Vagina (tissue), 2 donors: Measurements from ENCODE around the gene SCN4A. TPM values are rescaled to one million over a fixed set of nuclear protein-coding genes. Genes with fewer than 3 reads are reported as not detected.

Experiments
- DNase-seq, 2 donors: peaks; one replicate each; pipeline ENCODE4 v3.0.0-alpha.2; 2017; ENCODE audit errors: extremely low spot score in 2 of 2
- H3K27ac ChIP-seq: fragments of 200-600 bp; sonication (generic); one replicate; pipeline ENCODE4 v1.5.1; 2019
- H3K27me3 ChIP-seq: fragments of 200-600 bp; sonication (generic); one replicate; pipeline ENCODE4 v1.5.1; 2019
- H3K36me3 ChIP-seq, 2 donors: fragments of 200-600 bp; sonication (generic); one replicate each; pipeline ENCODE4 v1.5.1; 2017 to 2019
- H3K4me1 ChIP-seq: fragments of 200-600 bp; sonication (generic); one replicate; pipeline ENCODE4 v1.5.1; 2019
- H3K4me3 ChIP-seq, 2 donors: fragments of 200-600 bp; sonication (generic); 1 replicate in 1 of 2; 2 replicates in 1 of 2; pipeline ENCODE4 v1.5.1; 2016 to 2019
- H3K9me3 ChIP-seq: fragments of 200-600 bp; sonication (generic); one replicate; pipeline ENCODE4 v1.5.1; 2019
- CTCF ChIP-seq, 3 experiments: fragments of 450-650 bp in 2 of 3; fragments of 200-600 bp in 1 of 3; sonication (generic) in 1 of 3; IDR thresholded peaks; one replicate each; pipeline ENCODE4 v1.5.1; 2017 to 2019; ENCODE audit warnings: antibody characterized with exemption in 3 of 3, mild to moderate bottlenecking in 2 of 3, moderate library complexity in 2 of 3
- POLR2A ChIP-seq, 2 donors: fragments of 450-650 bp; IDR thresholded peaks; one replicate each; pipeline ENCODE4 v1.6.1; 2017; ENCODE audit warnings: antibody characterized with exemption in 2 of 2, mild to moderate bottlenecking in 2 of 2, moderate library complexity in 2 of 2
- POLR2AphosphoS5 ChIP-seq, 2 donors: sonication (generic); formaldehyde crosslinking; IDR thresholded peaks; one replicate each; pipeline ENCODE4 v1.9.0; 2017; ENCODE audit warnings: antibody characterized with exemption in 2 of 2, mild to moderate bottlenecking in 2 of 2, low read depth in 1 of 2; ENCODE audit not compliant: insufficient read depth in 1 of 2
- intact Hi-C: fragments of 100-400 bp; cut with DNase I; formaldehyde crosslinking; loops from one replicate; pipeline ENCODE4 v1.15.1; 2023
- total RNA-seq: library from RNA; depleted of rRNA; stranded (reverse); fragments of >200 nt; gene quantifications from one replicate; pipeline ENCODE4 v1.2.3, GENCODE V29; 2016

SCN4A gene
- total RNA-seq, 1 donor from 2014 or later: 0.98 TPM

DNA sequence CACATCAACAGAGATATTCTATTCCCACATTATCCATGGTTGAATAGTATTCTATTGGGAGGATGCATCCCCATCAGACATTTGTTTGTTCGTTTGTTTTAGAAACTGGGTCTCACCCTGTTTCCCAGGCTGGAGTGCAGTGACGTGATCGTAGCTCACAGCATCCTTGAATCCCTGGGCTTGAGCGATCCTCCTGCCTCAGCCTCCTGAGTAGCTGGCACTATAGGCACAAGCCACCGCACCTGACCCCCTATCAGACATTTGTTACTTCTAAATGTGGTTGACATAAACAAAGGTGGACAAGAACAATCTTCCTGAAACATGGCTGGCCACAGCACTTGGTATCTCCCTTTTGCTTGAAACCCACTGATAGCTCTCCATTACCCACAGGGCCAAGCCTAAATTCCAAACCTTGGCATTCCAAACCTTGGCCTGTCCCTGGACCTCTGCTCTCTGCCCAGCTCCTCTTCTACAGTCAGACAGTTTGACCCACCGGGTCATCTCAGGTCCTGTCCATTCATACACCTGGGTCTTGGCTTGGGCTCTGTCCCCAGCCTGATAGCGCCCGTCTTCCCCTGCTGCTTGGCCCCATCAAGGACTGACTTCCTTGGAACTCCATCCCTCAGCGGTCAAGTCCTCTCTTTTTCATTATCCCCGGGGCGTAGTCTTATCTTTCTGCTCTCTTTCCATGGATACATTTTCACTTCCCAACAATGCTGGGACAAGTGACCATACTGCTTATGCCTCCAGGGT, 23.9 kb upstream of the SCN4A start:
- Histone ChIP-seq H3K4me3 (no peak overlapping the region), H3K27ac (no peak overlapping the region), H3K36me3 (no peaks in the 10 kb centered on the region), H3K27me3 (no peaks in the 10 kb centered on the region), H3K4me1 (peaks cover 20% of the 10 kb centered on the region), H3K9me3 (no peaks in the 10 kb centered on the region)
- intact Hi-C loops: no loop called here
- DNase-seq: no peak
- TF ChIP-seq POLR2AphosphoS5 (IDR thresholded peaks at IDR 0.05; ENCODE audit: insufficient read depth in 1 of 2, low read depth in 1 of 2) (no peak), POLR2A (IDR thresholded peaks at IDR 0.05) (no peak), CTCF (IDR thresholded peaks at IDR 0.05) (no peak)

GRCh38 chr17:63995626-63996025, 22.9 kb upstream of the SCN4A start:
- peaks cover 22% of the 10 kb centered on the region for H3K4me1 ChIP-seq
- no peaks in the 10 kb centered on the region for H3K27me3 ChIP-seq
- intact Hi-C loops: no loop called here
- H3K36me3 ChIP-seq: no peaks in the 10 kb centered on the region
- no peak overlapping the region for H3K4me3 ChIP-seq
- DNase-seq: no peak
- H3K27ac ChIP-seq: no peak overlapping the region
- no peaks in the 10 kb centered on the region for H3K9me3 ChIP-seq
- no peak for TF ChIP-seq CTCF (IDR thresholded peaks at IDR 0.05)
- TF ChIP-seq POLR2A (IDR thresholded peaks at IDR 0.05): no peak
- TF ChIP-seq POLR2AphosphoS5 (IDR thresholded peaks at IDR 0.05; ENCODE audit: insufficient read depth in 1 of 2, low read depth in 1 of 2): no peak

- intact Hi-C loops: no loop called here
- H3K4me3 ChIP-seq: no peak overlapping the region
- peaks cover 21% of the 10 kb centered on the region for H3K4me1 ChIP-seq
- H3K27me3 ChIP-seq: no peaks in the 10 kb centered on the region
- TF ChIP-seq POLR2AphosphoS5 (IDR thresholded peaks at IDR 0.05; ENCODE audit: insufficient read depth in 1 of 2, low read depth in 1 of 2): no peak
- no peak for TF ChIP-seq POLR2A (IDR thresholded peaks at IDR 0.05)
- no peak for TF ChIP-seq CTCF (IDR thresholded peaks at IDR 0.05)
- no peaks in the 10 kb centered on the region for H3K9me3 ChIP-seq
- no peaks in the 10 kb centered on the region for H3K36me3 ChIP-seq
- no peak overlapping the region for H3K27ac ChIP-seq
- DNase-seq: no peak
Measured at GRCh38 chr17:63993368-63993985, 20.8 kb upstream of the SCN4A start.

DNA sequence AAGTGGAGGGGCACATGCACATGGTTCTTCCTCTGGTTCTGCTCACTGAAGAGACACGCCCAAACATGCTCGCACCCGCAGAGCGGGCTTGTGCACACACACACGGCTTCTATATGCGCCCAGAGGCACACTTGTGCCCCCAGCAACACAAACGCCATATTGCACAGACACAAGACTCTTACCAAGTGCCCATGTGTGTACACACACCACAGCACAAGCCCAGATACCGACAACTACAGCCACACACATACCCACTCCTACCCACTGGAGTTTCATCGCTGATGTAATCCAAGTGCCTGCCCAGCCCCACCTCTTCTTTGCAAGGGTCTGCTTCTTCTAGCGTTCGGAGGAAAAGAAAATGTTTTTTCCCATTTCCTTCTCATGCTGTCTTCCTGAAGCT, 18.9 kb upstream of the SCN4A start:
- no peak for TF ChIP-seq POLR2A (IDR thresholded peaks at IDR 0.05)
- TF ChIP-seq CTCF (IDR thresholded peaks at IDR 0.05): no peak
- no peak for TF ChIP-seq POLR2AphosphoS5 (IDR thresholded peaks at IDR 0.05; ENCODE audit: insufficient read depth in 1 of 2, low read depth in 1 of 2)
- no peak for DNase-seq
- intact Hi-C loops: no loop called here

More for the DNA sequence above, 18.9 kb upstream of the SCN4A start:
- no peaks in the 10 kb centered on the region for H3K36me3 ChIP-seq
- no peaks in the 10 kb centered on the region for H3K9me3 ChIP-seq
- no peaks in the 10 kb centered on the region for H3K27me3 ChIP-seq
- H3K4me1 ChIP-seq: peaks cover 8% of the 10 kb centered on the region
- no peak overlapping the region for H3K4me3 ChIP-seq
- no peak overlapping the region for H3K27ac ChIP-seq
